ENCODE results near the gene PCSK1N.
A peak's percentile ranks its signal among the peaks of the same experiment; 100 is the strongest.
"Not testable (repeated sequence)": the region's sequence is repeated elsewhere in the genome, so short reads cannot be mapped to it uniquely, and the experiment has no call there.

The PCSK1N gene

GRCh38 chrX:48819394-48819793 is 16.0 kb downstream of the PCSK1N start:
- not testable (repeated sequence) for DNase-seq

GRCh38 chrX:48818866-48819265 is 16.5 kb downstream of the PCSK1N start:
- DNase-seq = no peak

GRCh38 chrX:48818098-48818497 is 17.3 kb downstream of the PCSK1N start:
- no peak for DNase-seq

GRCh38 chrX:48816014-48816810 is 19.2 kb downstream of the PCSK1N start:
- no peak for DNase-seq

DNA sequence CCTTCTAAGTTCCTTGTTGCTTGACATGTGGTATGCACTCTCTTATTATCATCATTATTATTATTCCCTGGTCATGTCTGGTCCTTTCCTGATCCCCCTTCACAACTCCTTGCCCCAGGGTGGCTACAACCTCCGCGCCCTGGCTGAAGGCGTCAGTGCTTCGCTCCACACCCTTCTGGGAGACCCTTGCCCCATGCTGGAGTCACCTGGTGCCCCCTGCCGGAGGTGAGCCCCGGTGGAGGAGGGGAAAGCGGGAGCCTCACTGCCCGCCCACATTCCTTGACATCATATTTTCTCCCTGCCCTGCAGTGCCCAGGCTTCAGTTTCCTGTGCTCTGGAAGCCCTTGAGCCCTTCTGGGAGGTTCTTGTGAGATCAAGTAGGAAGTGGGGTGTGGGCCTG is 20.1 kb downstream of the PCSK1N start:
- DNase-seq = no peak

DNA sequence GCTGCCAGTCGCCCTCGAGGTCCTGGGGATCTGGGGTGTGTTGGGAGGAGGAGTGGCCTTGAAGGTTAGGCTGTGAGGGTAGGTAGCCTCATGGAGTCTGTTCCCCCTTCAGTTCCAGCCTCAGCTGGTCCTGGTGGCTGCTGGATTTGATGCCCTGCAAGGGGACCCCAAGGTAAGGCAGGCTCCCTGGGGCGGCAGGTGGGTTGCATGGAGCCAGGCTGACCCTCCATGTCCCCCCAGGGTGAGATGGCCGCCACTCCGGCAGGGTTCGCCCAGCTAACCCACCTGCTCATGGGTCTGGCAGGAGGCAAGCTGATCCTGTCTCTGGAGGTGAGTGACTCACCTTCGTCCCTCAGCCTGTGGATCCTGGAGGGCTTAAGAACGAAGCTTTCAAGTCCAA is 20.7 kb downstream of the PCSK1N start:
- DNase-seq = no peak

DNA sequence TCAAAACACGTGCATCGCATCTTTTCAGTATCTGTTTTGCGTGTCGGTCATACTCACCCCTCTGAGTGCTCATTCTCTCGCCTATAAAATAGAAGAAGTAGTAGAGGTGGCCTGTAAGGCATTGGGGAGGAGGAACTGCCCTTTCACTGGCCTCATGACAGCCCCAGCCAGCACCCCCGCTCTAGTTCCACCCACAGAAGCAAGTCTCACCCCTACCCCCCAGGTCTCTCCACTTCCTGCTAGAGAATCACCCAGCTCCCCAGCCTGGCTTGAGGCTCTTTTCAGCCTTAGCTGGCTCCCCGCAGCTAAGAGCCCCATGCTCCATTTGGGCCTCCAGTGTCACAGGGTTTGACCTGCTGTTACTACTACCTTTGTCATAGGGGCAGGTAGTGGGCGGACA is 21.8 kb downstream of the PCSK1N start:
- no peak for DNase-seq

DNA sequence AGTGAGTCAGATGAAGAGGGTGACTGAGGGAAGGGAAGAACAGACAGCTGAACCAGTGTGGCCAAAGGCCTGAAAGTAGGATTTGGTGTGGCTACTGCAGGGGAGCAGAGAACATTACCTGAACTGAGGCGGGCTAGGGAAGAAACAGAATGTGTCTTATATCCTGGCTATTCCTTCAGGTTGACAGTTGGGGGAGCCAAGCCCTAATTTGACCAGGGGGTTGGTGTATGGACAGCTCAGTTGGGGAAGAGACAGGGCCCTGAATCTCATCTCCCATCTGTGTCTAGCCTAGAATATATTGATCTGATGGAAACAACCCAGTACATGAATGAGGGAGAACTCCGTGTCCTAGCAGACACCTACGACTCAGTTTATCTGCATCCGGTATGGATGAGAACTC is 29.3 kb downstream of the PCSK1N start:
- DNase-seq = no peak

- no peak for DNase-seq
These were observed 32.6 kb downstream of the PCSK1N start for GRCh38 chrX:48802905-48803200.

DNA sequence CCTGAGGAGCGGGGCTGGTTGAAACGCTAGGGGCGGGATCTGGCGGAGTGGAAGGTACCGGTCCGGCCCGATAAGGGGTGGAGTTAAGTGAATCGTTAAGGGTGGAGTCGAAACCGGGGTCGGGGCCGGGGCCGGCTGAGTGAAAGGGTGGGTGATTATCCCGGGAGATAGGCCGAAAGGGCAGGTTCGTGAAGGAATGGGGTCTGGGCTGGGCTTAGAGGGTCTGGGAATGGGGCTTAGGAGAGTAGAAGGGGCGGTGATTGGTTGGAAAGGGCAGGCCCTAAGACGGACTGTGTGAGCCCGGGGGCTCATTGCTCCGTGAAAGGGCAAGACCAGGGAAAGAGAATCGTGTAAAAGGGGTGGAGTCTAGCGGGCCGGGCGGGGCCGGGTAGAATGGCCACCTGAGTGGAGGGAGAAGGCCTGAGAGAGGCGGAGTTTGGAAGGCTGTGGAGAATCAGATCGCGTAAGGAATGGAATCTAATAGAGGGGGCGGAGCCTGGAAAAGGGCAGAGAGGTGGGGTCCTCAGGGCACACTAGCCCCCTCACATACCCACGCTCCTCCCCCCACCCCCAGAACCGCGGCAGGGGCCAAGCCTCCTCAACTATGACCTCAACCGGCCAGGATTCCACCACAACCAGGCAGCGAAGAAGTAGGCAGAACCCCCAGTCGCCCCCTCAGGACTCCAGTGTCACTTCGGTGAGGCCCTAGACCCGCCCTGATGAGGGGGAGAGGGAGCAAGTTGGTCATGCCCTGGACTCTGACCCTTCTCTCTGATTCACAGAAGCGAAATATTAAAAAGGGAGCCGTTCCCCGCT is 33.1 kb downstream of the PCSK1N start:
- DNase-seq = no peak

- DNase-seq = peak; percentile 49
These were observed 33.9 kb downstream of the PCSK1N start, which contains the start of gene HDAC6 for GRCh38 chrX:48801280-48802088. TSS of gene HDAC6 (plus strand) at chrX:48802067. CDS start at chrX:48802693, 626 bp downstream.

DNA sequence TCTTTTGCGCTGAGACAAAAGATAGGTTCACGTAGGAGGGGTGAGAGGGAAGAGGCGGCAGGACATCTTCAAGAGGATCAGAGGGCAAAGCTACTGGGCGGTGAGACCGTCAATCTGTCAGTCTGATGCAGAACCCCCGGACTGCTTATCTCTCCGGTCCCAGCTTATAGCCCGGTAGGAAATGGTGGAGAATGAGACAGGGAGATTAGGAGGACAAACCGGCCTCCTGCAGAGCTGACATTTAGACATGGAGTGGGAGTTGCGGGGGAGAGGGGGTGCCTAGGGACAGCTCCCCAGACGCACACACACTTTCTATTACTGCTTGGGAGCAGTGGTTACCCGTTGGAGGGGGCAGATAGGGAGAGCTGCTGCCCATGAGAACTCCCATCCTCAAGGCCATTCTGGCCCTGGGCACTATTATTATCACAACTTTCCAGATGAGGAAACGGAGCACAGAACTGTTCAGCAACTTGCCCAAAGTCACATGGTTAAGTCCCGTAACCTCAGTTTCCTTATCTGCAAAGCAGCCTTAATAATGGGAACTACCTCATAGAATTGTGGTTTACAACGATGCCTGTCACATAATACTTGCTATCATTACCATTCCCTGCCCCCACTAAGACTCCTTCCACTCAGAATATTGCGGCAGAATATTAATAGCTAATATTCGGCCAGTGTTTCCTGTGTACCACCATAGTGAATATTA is 34.7 kb downstream of the PCSK1N start:
- DNase-seq = no peak

GRCh38 chrX:48798318-48798717 is 37.1 kb downstream of the PCSK1N start:
- DNase-seq = no peak

DNA sequence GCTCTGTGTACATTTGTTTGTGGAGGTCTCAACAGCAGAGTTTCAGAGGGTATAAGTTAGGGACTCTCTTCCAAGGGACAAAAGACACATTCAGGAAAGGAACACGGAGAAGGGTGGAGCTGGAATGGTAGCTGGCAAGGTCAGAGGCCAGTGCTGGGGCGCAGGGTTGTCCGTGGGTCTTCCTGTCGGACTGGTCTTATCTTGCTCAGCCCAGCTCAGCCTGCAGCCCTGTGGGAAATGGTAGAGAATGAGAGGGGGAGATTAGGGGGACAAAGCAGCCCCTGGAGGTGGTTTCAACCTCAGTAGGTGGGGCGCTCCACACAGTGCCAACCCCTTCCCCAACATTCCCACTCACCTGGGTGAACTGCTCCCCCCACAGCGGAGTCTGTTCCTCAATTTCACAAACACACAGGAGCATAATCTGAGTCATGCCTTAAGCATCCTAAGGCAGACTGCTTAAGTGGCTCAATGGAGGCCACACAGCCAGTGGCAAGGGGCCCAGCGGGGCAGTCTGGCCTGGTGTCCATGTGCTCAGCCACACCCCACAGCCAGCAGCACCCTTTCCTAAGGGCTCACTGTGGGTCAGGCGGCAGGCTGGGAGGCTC is 40.4 kb downstream of the PCSK1N start:
- no peak for DNase-seq

DNA sequence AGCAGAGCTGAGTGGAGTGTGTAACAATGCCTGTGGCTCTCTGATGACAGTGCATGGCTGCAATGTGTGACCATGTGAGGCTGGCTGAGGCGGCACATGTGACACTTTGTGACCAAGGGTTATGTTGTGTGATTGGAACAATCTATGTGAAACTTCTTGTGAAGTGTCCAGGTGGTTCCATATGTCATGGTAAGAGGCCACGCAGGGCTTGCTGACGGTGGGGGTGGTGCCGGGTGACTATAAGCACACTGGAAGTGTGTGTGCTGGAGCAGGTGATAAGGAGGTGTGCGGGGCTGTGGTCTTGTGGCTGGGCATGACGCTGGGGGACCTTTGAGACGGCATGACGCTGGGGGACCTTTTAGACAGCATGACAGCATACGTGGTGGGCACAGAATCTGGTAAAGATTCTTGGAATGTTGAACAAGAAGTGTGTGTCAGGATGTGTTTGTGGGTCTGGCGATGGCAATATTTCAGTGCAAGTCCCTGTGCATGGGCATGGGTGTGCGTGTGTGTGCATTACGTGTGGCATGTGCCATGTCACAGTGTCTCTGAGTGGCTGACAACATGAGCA is 41.0 kb downstream of the PCSK1N start:
- no peak for DNase-seq

DNA sequence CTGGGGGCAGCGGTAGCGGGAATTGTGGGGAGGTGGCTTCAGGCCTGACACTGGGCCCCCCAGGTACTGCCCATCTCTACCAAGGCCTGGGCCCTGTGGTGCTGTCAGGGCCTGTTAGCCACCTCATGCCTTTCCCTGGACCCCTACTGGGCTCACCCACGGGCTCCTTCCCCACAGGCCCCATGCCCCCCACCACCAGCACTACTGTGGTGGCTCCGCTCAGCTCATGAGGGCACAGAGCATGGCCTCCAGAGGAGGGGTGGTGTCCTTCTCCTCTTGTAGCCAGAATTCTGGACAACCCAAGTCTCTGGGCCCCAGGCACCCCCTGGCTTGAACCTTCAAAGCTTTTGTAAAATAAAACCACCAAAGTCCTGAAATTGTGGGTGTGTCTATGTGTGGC is 41.5 kb downstream of the PCSK1N start:
- no peak for DNase-seq

GRCh38 chrX:48792219-48792618 is 43.2 kb downstream of the PCSK1N start:
- no peak for DNase-seq

- DNase-seq = no peak
These were observed 44.2 kb downstream of the PCSK1N start for GRCh38 chrX:48791063-48791820.

DNA sequence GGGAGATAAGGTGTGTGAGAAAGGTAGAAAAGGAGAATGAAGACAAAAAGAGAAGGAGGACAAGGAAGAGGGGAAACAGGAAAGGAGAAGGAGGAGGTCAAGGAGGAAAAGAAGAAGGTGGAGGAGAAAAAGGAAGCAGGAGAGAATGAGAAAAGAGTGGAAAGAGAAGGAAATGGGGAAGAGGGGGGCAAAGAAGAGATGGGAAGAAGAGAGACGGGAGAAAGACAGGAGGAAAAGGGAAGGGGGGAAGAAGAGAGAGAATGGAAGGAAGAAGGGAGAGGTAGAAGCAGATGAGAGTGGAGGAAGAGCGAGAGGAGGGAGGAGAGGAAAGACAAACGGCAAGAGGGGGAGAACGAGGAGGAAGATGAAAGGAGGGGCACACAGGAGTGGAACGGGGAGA is 44.9 kb downstream of the PCSK1N start:
- no peak for DNase-seq

GRCh38 chrX:48789366-48790220 is 45.8 kb downstream of the PCSK1N start:
- DNase-seq = no peak
